ENCODE measurements around the gene HSPG2.
"Not testable (repeated sequence)": the region's sequence is repeated elsewhere in the genome, so short reads cannot be mapped to it uniquely, and the experiment has no call there.

The HSPG2 gene

GRCh38 chr1:21783679-21784603, 153.2 kb downstream of the HSPG2 start:
- DNase-seq (ENCODE audit: low spot score): no peak

GRCh38 chr1:21782868-21783678, 154.0 kb downstream of the HSPG2 start, which contains the start of gene USP48:
TSS of gene USP48 (minus strand) at chr1:21783149. CDS start at chr1:21782957, 192 bp downstream.
- peak; percentile 92 for DNase-seq (ENCODE audit: low spot score)

GRCh38 chr1:21782349-21782867, 154.7 kb downstream of the HSPG2 start:
- DNase-seq (ENCODE audit: low spot score): no peak

- no peak for DNase-seq (ENCODE audit: low spot score)
These were observed 155.2 kb downstream of the HSPG2 start for GRCh38 chr1:21781815-21782348.

- no peak for DNase-seq (ENCODE audit: low spot score)
These were observed 157.2 kb downstream of the HSPG2 start for GRCh38 chr1:21779613-21780521.

GRCh38 chr1:21778405-21778727, 158.7 kb downstream of the HSPG2 start:
- DNase-seq (ENCODE audit: low spot score): no peak

GRCh38 chr1:21776925-21777324, 160.2 kb downstream of the HSPG2 start:
- DNase-seq (ENCODE audit: low spot score): not testable (repeated sequence)

GRCh38 chr1:21775985-21776562, 161.0 kb downstream of the HSPG2 start:
- DNase-seq (ENCODE audit: low spot score): no peak

- DNase-seq (ENCODE audit: low spot score): no peak
These were observed 161.6 kb downstream of the HSPG2 start for GRCh38 chr1:21775550-21775914.

GRCh38 chr1:21774835-21775549, 162.1 kb downstream of the HSPG2 start:
- DNase-seq (ENCODE audit: low spot score): no peak

- no peak for DNase-seq (ENCODE audit: low spot score)
These were observed 163.5 kb downstream of the HSPG2 start for GRCh38 chr1:21773585-21773984.
